ENCODE data around the gene KRT5. TPM values are rescaled to one million over a fixed set of nuclear protein-coding genes. Genes with fewer than 3 reads are reported as not detected.

The KRT5 gene
- total and polyA plus RNA-seq, 2 donors (not counting 3 experiments of a cell fraction or from before 2014, with no cell fraction given), result 0.32 to 0.86 TPM

DNA sequence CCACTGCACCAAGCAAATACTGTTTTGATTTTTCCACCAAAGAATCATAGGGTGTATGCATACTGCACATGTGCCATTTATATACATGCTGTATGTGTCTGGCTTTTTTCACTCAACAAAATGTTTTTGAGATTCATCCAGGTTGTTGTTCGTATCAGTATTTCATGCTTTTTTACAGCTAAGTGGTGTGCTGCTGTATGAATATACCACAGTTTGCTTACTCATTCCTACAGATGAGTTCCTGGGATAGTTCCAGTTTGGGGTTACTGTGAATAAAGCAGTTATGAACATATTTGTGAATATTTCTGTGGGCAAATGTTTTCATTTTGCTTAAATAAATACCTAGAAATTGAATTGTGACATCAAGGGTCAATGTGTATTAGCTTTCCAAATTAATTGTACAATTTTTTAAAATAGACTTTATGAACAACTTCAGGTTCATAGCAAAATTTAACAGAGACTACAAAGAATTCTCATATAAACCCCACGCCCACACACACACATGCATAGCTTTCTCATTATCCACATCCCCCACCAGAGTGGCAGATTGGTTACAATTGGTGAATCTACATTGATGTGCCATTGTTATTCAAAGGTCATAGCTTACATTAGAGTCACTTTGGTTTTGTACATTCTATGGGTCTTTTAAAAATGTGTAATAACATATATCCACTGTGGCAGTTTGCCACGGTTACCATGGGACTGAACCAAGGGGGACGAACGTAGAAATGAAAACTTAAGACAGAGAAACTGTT lies 20.2 kb downstream of the KRT5 start:
- no peak overlapping the region for H3K9ac ChIP-seq (replicated peaks; ENCODE audit: extremely low read depth, insufficient read depth, low read length)
- CTCF ChIA-PET, result interaction anchor here (1.2 kb wide), 2 partner anchors 9 to 17 kb away, joined by 3 to 4 read pairs; no protein-coding TSS in a partner anchor
- H4K20me1 ChIP-seq (replicated peaks; ENCODE audit: control insufficient read depth, extremely low read depth, insufficient read depth, low read length), result no peaks in the 10 kb centered on the region
- POLR2A ChIA-PET, result no interaction called here
- TF ChIP-seq JUN (IDR thresholded peaks at IDR 0.05; ENCODE audit: borderline replicate concordance, insufficient read depth, insufficient read length, low read depth) (no peak), CTCF (IDR thresholded peaks at IDR 0.05; ENCODE audit: extremely low read depth in 1 of 2, insufficient read depth in 1 of 2, low read depth in 1 of 2, low read length in 2 of 2) (no peak), GATA2 (IDR thresholded peaks at IDR 0.05; ENCODE audit: insufficient read depth, insufficient read length, low read depth, low read length) (no peak), MYC (IDR thresholded peaks at IDR 0.05; ENCODE audit: low read depth, low read length) (no peak), POLR2A (IDR thresholded peaks at IDR 0.05; ENCODE audit: low read depth, low read length) (no peak), FOS (IDR thresholded peaks at IDR 0.05; ENCODE audit: borderline replicate concordance, insufficient read depth, low read length) (no peak), EZH2 (IDR thresholded peaks at IDR 0.05; ENCODE audit: borderline replicate concordance, low read depth, low read length, severe bottlenecking) (no peak), POLR2AphosphoS5 (IDR thresholded peaks at IDR 0.05; ENCODE audit: insufficient read depth, low read depth, low read length) (no peak)
- TF ChIP-seq, protein P1, sequence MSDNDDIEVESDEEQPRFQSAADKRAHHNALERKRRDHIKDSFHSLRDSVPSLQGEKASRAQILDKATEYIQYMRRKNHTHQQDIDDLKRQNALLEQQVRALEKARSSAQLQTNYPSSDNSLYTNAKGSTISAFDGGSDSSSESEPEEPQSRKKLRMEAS (IDR thresholded peaks at IDR 0.05; ENCODE audit: insufficient read depth, insufficient read length), result no peak
- H3K4me2 ChIP-seq (ENCODE audit: insufficient read depth, low read length), result no peak overlapping the region
- dilution Hi-C loops (cut with MboI; ENCODE audit: extremely low pct_ligation_motif_present, low sequenced_read_pairs), result no loop called here
- no peak for FAIRE-seq
- BruUV-seq (replicated peaks), result no TSS peak
- H3K4me3 ChIP-seq (replicated peaks in 1 of 3; ENCODE audit: insufficient read depth in 1 of 3, low read depth in 1 of 3, low read length in 3 of 3), result no peak overlapping the region
- no peak for DNase-seq (ENCODE audit: low read depth, low spot score)
- no peaks in the 10 kb centered on the region for H3K4me1 ChIP-seq (ENCODE audit: control insufficient read depth, extremely low read depth, insufficient read depth, low read length)
- no peaks in the 10 kb centered on the region for H3K9me3 ChIP-seq (replicated peaks; ENCODE audit: control insufficient read depth, insufficient read depth, low read length)
- H3K79me2 ChIP-seq (ENCODE audit: control insufficient read depth, insufficient read depth, low read length), result no peaks in the 10 kb centered on the region
- H3K9me1 ChIP-seq (replicated peaks; ENCODE audit: control insufficient read depth, extremely low read depth, insufficient read depth, low read length), result no peaks in the 10 kb centered on the region
- peaks cover 7 to 14% of the 10 kb centered on the region in 2 experiments for H3K27me3 ChIP-seq (ENCODE audit: control insufficient read depth in 2 of 2, insufficient read depth in 2 of 2, low read length in 2 of 2)
- H3K27ac ChIP-seq (ENCODE audit: insufficient read depth, low read depth, low read length), result no peak overlapping the region
- intact Hi-C loops (cut with micrococcal nuclease), result no loop called here
- H3K36me3 ChIP-seq (ENCODE audit: control insufficient read depth in 2 of 2, extremely low read depth in 1 of 2, insufficient read depth in 2 of 2, low read length in 2 of 2), result no peaks in the 10 kb centered on the region
- no peak overlapping the region for H2AFZ ChIP-seq (ENCODE audit: low read depth, low read length)
